ENCODE data around the gene PPP1R13B.

Gene PPP1R13B

DNA sequence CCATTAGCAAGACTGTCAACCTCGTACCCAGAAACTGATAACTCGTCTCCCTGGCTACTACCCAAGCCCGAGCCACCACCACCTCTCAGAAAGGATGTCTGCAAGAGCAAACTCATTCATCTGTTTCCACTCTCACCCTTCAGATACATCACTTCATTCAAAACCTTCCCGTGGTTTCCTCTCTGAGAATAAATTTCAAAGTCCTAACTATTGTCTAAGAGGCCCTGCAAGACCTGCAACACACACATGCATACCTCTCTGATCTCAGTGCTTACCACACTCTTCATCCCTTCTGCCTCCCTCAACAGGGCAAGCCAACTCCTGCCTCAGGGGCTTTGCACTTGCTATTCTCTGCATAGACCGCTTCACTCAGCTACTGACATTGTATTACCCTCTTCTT lies 40.6 kb downstream of the PPP1R13B start:
- no peak for DNase-seq (ENCODE audit: low read depth in 1 of 2, low spot score in 1 of 2)
- no peak overlapping the region for H3K4me3 ChIP-seq (replicated peaks; ENCODE audit: insufficient read depth, low read length)
- TF ChIP-seq GABPA (IDR thresholded peaks at IDR 0.05; ENCODE audit: low read depth) = no peak
- TF ChIP-seq, protein P1, sequence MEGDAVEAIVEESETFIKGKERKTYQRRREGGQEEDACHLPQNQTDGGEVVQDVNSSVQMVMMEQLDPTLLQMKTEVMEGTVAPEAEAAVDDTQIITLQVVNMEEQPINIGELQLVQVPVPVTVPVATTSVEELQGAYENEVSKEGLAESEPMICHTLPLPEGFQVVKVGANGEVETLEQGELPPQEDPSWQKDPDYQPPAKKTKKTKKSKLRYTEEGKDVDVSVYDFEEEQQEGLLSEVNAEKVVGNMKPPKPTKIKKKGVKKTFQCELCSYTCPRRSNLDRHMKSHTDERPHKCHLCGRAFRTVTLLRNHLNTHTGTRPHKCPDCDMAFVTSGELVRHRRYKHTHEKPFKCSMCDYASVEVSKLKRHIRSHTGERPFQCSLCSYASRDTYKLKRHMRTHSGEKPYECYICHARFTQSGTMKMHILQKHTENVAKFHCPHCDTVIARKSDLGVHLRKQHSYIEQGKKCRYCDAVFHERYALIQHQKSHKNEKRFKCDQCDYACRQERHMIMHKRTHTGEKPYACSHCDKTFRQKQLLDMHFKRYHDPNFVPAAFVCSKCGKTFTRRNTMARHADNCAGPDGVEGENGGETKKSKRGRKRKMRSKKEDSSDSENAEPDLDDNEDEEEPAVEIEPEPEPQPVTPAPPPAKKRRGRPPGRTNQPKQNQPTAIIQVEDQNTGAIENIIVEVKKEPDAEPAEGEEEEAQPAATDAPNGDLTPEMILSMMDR (IDR thresholded peaks at IDR 0.05; ENCODE audit: insufficient read depth, low read length) = no peak
- no peak for TF ChIP-seq SPI1 (IDR thresholded peaks at IDR 0.05; ENCODE audit: borderline replicate concordance, low read depth)
- TF ChIP-seq, protein P2, sequence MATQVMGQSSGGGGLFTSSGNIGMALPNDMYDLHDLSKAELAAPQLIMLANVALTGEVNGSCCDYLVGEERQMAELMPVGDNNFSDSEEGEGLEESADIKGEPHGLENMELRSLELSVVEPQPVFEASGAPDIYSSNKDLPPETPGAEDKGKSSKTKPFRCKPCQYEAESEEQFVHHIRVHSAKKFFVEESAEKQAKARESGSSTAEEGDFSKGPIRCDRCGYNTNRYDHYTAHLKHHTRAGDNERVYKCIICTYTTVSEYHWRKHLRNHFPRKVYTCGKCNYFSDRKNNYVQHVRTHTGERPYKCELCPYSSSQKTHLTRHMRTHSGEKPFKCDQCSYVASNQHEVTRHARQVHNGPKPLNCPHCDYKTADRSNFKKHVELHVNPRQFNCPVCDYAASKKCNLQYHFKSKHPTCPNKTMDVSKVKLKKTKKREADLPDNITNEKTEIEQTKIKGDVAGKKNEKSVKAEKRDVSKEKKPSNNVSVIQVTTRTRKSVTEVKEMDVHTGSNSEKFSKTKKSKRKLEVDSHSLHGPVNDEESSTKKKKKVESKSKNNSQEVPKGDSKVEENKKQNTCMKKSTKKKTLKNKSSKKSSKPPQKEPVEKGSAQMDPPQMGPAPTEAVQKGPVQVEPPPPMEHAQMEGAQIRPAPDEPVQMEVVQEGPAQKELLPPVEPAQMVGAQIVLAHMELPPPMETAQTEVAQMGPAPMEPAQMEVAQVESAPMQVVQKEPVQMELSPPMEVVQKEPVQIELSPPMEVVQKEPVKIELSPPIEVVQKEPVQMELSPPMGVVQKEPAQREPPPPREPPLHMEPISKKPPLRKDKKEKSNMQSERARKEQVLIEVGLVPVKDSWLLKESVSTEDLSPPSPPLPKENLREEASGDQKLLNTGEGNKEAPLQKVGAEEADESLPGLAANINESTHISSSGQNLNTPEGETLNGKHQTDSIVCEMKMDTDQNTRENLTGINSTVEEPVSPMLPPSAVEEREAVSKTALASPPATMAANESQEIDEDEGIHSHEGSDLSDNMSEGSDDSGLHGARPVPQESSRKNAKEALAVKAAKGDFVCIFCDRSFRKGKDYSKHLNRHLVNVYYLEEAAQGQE (IDR thresholded peaks at IDR 0.05; ENCODE audit: insufficient replicate concordance, low read depth) = no peak
- no peak for TF ChIP-seq POLR2AphosphoS5 (IDR thresholded peaks at IDR 0.05; ENCODE audit: low read depth)
- no peaks in the 10 kb centered on the region for H3K27me3 ChIP-seq (ENCODE audit: insufficient read depth, poor library complexity, severe bottlenecking)
- H3K27ac ChIP-seq (replicated peaks) = no peak overlapping the region

DNA sequence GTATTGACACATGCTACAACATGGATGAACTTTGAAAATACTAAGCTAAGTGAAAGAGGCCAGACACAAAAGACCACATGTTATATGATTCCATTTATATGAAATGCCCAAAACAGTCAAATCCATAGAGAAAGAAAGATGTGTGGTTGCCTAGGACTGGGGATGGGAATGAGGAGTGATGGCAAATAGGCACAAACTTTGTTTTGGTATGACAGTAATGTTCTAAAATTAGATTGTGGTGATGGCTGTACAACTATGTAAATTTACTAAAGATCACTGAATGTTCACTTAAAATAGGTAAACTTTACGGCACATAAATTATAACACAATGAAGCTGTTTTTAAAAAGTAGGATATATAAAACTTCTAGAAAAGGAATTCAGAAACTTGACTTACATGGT lies 41.7 kb downstream of the PPP1R13B start:
- DNase-seq (ENCODE audit: low read depth in 1 of 2, low spot score in 1 of 2) = no peak
- TF ChIP-seq SPI1 (IDR thresholded peaks at IDR 0.05; ENCODE audit: borderline replicate concordance, low read depth) = no peak
- TF ChIP-seq, protein P2 (IDR thresholded peaks at IDR 0.05; ENCODE audit: insufficient replicate concordance, low read depth) = no peak
- TF ChIP-seq POLR2AphosphoS5 (IDR thresholded peaks at IDR 0.05; ENCODE audit: low read depth) = no peak
- TF ChIP-seq, protein P1 (IDR thresholded peaks at IDR 0.05; ENCODE audit: insufficient read depth, low read length) = no peak
- TF ChIP-seq GABPA (IDR thresholded peaks at IDR 0.05; ENCODE audit: low read depth) = no peak
- Histone ChIP-seq H3K27ac (replicated peaks) (no peak overlapping the region), H3K4me3 (replicated peaks; ENCODE audit: insufficient read depth, low read length) (no peak overlapping the region), H3K27me3 (ENCODE audit: insufficient read depth, poor library complexity, severe bottlenecking) (no peaks in the 10 kb centered on the region)

DNA sequence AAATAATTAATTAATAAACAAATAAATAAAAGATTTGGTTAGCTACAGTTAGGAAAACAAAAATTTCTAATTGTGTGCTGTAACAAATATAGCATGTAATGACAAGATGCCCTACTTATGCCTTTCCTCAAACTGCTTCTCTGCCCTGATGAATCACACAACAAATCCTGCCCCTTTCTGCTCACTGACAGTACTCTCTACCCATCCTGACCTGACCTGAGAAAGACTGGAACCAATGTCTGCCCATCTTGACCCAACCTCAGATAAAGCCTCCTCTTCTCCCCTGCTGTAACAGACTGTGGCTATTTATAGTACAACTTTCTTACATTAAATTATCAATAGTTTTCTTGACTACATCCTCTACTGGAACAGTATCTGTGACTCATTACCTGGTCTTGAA lies 43.7 kb downstream of the PPP1R13B start:
- Histone ChIP-seq H3K4me3 (replicated peaks; ENCODE audit: insufficient read depth, low read length) (no peak overlapping the region), H3K27me3 (ENCODE audit: insufficient read depth, poor library complexity, severe bottlenecking) (no peaks in the 10 kb centered on the region), H3K27ac (replicated peaks) (no peak overlapping the region)
- TF ChIP-seq, protein P2 (IDR thresholded peaks at IDR 0.05; ENCODE audit: insufficient replicate concordance, low read depth) = no peak
- TF ChIP-seq, protein P1 (IDR thresholded peaks at IDR 0.05; ENCODE audit: insufficient read depth, low read length) = no peak
- TF ChIP-seq SPI1 (IDR thresholded peaks at IDR 0.05; ENCODE audit: borderline replicate concordance, low read depth) (no peak), GABPA (IDR thresholded peaks at IDR 0.05; ENCODE audit: low read depth) (no peak), POLR2AphosphoS5 (IDR thresholded peaks at IDR 0.05; ENCODE audit: low read depth) (no peak)
- DNase-seq (ENCODE audit: low read depth in 1 of 2, low spot score in 1 of 2) = no peak
